Heart left ventricle (tissue), 16 donors: ENCODE measurements around the gene RMND1. TPM values are rescaled to one million over a fixed set of nuclear protein-coding genes. Genes with fewer than 3 reads are reported as not detected.

Source experiments
- ATAC-seq, 4 donors: fragments of 200-7000 bp; cut with Tn5 transposase; one replicate each; pipeline ENCODE4 v1.9.1; 2020 to 2022; ENCODE audit warnings: moderate library complexity in 4 of 4, mild to moderate bottlenecking in 3 of 4, moderate number of reproducible peaks in 1 of 4
- DNase-seq, 5 donors: peaks; one replicate each; pipeline ENCODE4 v3.0.0-alpha.2; 2020
- H3K27ac ChIP-seq, 12 donors: fragments of 200-600 bp; sonication (generic) in 4 of 12; one replicate each; pipeline versions ENCODE4 v1.5.0 to v1.8.0; 2016 to 2022; ENCODE audit warnings: mild to moderate bottlenecking in 2 of 12
- H3K27me3 ChIP-seq, 9 donors: fragments of 200-600 bp; sonication (generic) in 2 of 9; one replicate each; pipeline versions ENCODE4 v1.5.1 to v1.8.0; 2016 to 2022; ENCODE audit warnings: mild to moderate bottlenecking in 3 of 9
- H3K36me3 ChIP-seq, 9 donors: fragments of 200-600 bp; sonication (generic) in 2 of 9; one replicate each; pipeline versions ENCODE4 v1.5.0 to v1.8.0; 2018 to 2022; ENCODE audit warnings: mild to moderate bottlenecking in 2 of 9
- H3K4me1 ChIP-seq, 12 donors: fragments of 200-600 bp; sonication (generic) in 4 of 12; one replicate each; pipeline versions ENCODE4 v1.5.0 to v1.8.0; 2016 to 2022; ENCODE audit warnings: mild to moderate bottlenecking in 3 of 12
- H3K4me3 ChIP-seq, 12 donors: fragments of 200-600 bp; sonication (generic) in 4 of 12; one replicate each; pipeline versions ENCODE4 v1.5.0 to v1.8.0; 2017 to 2022; ENCODE audit warnings: mild to moderate bottlenecking in 9 of 12, moderate library complexity in 4 of 12
- H3K9me3 ChIP-seq, 12 donors: fragments of 200-600 bp; sonication (generic) in 4 of 12; one replicate each; pipeline versions ENCODE4 v1.5.0 to v1.8.0; 2016 to 2022; ENCODE audit warnings: mild to moderate bottlenecking in 1 of 12
- POLR2A ChIP-seq, 2 donors: fragments of 450-650 bp; IDR thresholded peaks; one replicate each; pipeline ENCODE4 v1.6.1; 2017; ENCODE audit warnings: antibody characterized with exemption in 2 of 2, mild to moderate bottlenecking in 2 of 2, moderate library complexity in 2 of 2
- WGBS, 4 donors: extraction: QIAGEN DNeasy Blood & Tissue Kit in 2 of 4; methylation state at CpG; one replicate each; pipeline versions ENCODE4 v1.1.5 to v1.1.7; 2013 to 2018; 5-methylcytosine and 5-hydroxymethylcytosine counted together
- intact Hi-C, 10 donors: fragments of 100-400 bp; cut with DNase I; formaldehyde crosslinking; loops; one replicate each; pipeline versions ENCODE4 v1.11.1 to v1.14.2; 2022
- polyA plus RNA-seq, 2 donors: library from polyadenylated mRNA; stranded (reverse); fragments of 200-250 nt; gene quantifications; one replicate each; pipeline ENCODE4 v1.2.3, GENCODE V29; 2013
- total RNA-seq, 9 donors: library from RNA; depleted of rRNA in 2 of 9; stranded (reverse); fragments of >200 nt in 2 of 9; fragmentation: NEBNext Ultra II Directional in 3 of 9; extraction: Animal tissue kit (Norgen Biotek cat#: 25700) in 3 of 9; gene quantifications; one replicate each; pipeline versions ENCODE4 v1.1.0 to v1.2.4, GENCODE V29; 2016 to 2023
- TF ChIP-seq, protein P1 (sequence below), 12 donors: fragments of 200-600 bp; sonication (generic) in 4 of 12; IDR thresholded peaks; one replicate each; pipeline versions ENCODE4 v1.5.0 to v1.8.0; 2018 to 2022; ENCODE audit warnings: antibody characterized with exemption in 12 of 12, mild to moderate bottlenecking in 5 of 12
- donor health status: ischemic (EF 13 %, LVEDD 7.1; RV severe dilation, severe dysfunction).
- donor health status: healthy with polysubstance abuse.
- donor health status: DM: no; HTN: yes; CAD: no.
- donor health status: DM: no; HTN: no; CAD: no.
- donor health status: ischemic (EF 25% LVEDD 6.9; RV normal size, moderate dysfunction).
- donor health status: ischemic (EF 25% LVEDD 5.7; RV mildly dilated, moderate dysfunction).
- donor health status: healthy.
- donor health status: DM: yes; HTN: yes; CAD: no.
- donor health status: ischemic (EF 35%, LVEDD 5.7; RV mildly dilated, moderate dysfunction).
- donor health status: nonischemic (EF 11% LVEDD 7.7; RV severe dilation, severe dysfunction).
- donor health status: DM: yes; HTN: yes; CAD: no.
- donor health status: PGD.
- donor health status: ischemic (EF 29% LVEDD 5.4; RV normal size, mild dysfunction).
- donor health status: nonischemic (EF 23%, LVEDD 6.1; RV moderate dilation, normal function).

The RMND1 gene
- total and polyA plus RNA-seq, 11 donors = 10.2 to 21.5 (median 17.0) TPM

DNA sequence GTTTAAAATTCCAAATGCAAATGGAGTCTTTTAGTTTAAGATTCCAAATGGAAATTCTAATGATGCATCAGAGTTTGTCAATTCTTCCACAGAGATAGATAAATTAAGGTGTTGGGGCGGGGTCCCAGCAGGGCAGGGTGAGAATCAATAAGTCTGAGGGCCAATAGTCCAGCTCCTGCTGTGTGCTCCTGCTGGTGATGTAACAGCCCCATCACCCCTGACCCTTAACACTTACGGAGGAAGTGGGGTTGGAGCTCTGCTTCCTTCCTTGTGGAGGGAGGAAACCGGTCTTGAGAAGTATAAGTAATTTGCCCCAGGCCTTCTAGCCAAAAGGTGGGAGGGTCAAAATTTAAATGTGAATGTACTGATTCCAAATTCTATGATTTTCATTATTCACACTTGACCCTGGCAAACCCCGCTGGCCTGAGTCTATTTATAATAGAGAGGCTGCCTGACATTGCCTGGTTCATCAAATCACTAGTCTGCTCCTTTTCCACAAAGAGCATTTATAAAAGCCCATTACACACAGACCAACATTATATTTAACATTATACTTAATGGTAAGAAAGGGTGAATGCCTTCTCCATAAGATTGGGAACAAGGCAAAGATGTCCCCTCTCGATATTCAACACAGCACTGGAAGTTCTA is 77.8 kb downstream of the RMND1 start:
- Histone ChIP-seq H3K27ac (peak overlapping the region in 11 of 12 donors; percentile 44 to 74 (median 64)), H3K36me3 (peaks cover 0 to 36% (median 26%) of the 10 kb centered on the region in 9 donors), H3K9me3 (no peaks in the 10 kb centered on the region), H3K4me1 (peaks cover 0 to 27% (median 13%) of the 10 kb centered on the region in 12 donors), H3K27me3 (no peaks in the 10 kb centered on the region), H3K4me3 (peak overlapping the region in 7 of 12 donors; percentile 1 to 18 (median 13))
- peak in 3 of 5 donors; percentile 27 to 40 (median 39) for DNase-seq
- ATAC-seq = peak; percentile 29 to 88 (median 74)
- 50 to 72% (median 56%) methylated on average over 5 of the region's 5 CpGs for WGBS, 4 donors
- TF ChIP-seq, protein P1, sequence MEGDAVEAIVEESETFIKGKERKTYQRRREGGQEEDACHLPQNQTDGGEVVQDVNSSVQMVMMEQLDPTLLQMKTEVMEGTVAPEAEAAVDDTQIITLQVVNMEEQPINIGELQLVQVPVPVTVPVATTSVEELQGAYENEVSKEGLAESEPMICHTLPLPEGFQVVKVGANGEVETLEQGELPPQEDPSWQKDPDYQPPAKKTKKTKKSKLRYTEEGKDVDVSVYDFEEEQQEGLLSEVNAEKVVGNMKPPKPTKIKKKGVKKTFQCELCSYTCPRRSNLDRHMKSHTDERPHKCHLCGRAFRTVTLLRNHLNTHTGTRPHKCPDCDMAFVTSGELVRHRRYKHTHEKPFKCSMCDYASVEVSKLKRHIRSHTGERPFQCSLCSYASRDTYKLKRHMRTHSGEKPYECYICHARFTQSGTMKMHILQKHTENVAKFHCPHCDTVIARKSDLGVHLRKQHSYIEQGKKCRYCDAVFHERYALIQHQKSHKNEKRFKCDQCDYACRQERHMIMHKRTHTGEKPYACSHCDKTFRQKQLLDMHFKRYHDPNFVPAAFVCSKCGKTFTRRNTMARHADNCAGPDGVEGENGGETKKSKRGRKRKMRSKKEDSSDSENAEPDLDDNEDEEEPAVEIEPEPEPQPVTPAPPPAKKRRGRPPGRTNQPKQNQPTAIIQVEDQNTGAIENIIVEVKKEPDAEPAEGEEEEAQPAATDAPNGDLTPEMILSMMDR (IDR thresholded peaks at IDR 0.05) = no peak
- no peak for TF ChIP-seq POLR2A (IDR thresholded peaks at IDR 0.05)
- intact Hi-C loops = no loop called here

DNA sequence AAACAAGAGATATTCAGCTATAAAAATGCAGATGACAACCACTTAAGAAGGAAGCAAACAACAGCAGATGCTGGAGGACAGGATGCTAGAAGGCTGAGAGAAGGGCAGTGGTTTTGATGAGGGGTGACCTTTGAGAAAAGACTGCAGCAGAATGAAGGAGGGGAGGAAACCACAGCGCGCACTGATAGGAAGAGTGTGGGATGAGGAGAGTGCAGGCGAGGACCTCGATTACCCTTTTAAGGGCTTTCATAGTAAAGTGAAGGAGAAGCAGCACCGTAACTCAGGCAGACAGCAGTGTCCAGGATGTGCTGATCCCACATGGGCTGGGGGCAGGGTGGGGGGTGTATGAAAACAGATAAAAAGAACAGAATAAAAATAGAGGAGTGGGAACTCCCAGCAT is 79.8 kb downstream of the RMND1 start:
- Histone ChIP-seq H3K9me3 (no peaks in the 10 kb centered on the region), H3K4me1 (peaks cover 0 to 27% (median 12%) of the 10 kb centered on the region in 12 donors), H3K27me3 (no peaks in the 10 kb centered on the region), H3K27ac (peak overlapping the region in 1 of 12 donors; percentile 4), H3K36me3 (peaks cover 0 to 45% (median 27%) of the 10 kb centered on the region in 9 donors), H3K4me3 (no peak overlapping the region)
- TF ChIP-seq, protein P1 (IDR thresholded peaks at IDR 0.05) = no peak
- no peak for TF ChIP-seq POLR2A (IDR thresholded peaks at IDR 0.05)
- ATAC-seq (no peak), DNase-seq (no peak)
- 74 to 85% (median 76%) methylated on average over 5 of the region's 5 CpGs for WGBS, 4 donors
- intact Hi-C loops = no loop called here

DNA sequence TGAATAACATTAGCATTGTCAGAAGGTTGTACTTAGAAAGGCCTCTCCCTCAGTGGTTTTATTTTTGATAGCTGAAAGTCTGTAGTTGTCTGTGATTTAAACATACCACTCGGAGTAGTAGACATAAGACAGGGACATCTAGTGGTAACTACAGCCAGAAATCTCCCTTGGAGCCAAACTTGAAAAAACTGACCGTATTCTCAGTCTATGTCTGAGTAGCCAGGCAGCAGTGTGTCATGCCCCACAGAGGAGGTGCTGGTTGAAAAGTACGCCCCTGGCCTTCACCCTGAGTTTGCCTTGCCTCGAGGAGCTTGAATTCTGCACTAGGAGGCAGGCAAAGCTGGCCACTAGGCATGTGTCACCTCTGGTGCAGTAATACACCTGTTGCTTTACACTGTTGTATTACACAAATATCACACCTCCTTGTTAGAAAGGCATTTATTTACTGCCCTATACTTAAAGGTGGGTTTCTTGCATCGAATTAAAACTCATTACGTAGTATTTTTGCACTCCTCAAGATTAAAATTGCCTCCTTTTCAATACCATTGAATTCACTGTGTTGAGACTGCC is 81.3 kb downstream of the RMND1 start:
- no peaks in the 10 kb centered on the region for H3K9me3 ChIP-seq
- no peak overlapping the region for H3K27ac ChIP-seq
- intact Hi-C loops = no loop called here
- H3K27me3 ChIP-seq = no peaks in the 10 kb centered on the region
- ATAC-seq (no peak), DNase-seq (no peak)
- peaks cover 0 to 22% (median 12%) of the 10 kb centered on the region in 12 donors for H3K4me1 ChIP-seq
- TF ChIP-seq, protein P1 (IDR thresholded peaks at IDR 0.05) = peak in 2 of 12 donors; percentile 11 to 12
- TF ChIP-seq POLR2A (IDR thresholded peaks at IDR 0.05) = no peak
- H3K36me3 ChIP-seq = peaks cover 0 to 57% (median 39%) of the 10 kb centered on the region in 9 donors
- WGBS, 4 donors = 80 to 83% (median 81%) methylated on average over 6 of the region's 6 CpGs
- H3K4me3 ChIP-seq = no peak overlapping the region

DNA sequence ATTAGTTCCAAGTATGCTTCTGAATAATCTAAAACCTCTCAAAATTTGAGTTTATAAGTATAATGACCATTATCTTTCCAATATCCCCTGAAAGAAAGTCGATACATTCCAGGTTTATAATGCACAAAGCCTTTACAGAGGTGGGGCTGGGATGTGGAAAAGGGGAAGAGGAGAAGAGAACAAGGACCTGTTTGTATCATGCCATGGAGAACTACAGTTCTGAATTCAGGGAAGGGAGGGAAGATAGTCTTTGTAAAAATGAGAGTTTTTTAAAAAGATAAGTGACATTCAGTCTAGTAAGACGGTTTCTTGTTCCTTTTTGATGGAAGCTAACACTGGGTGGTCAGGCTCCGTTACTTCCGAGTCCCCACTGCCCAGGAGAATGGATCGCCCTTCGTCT is 86.7 kb downstream of the RMND1 start:
- no peak for ATAC-seq
- H3K36me3 ChIP-seq = peaks cover 0 to 76% (median 50%) of the 10 kb centered on the region in 9 donors
- H3K27ac ChIP-seq = no peak overlapping the region
- WGBS, 4 donors = 93 to 96% (median 93%) methylated on average over 6 of the region's 6 CpGs
- intact Hi-C loops = no loop called here
- H3K4me1 ChIP-seq = no peaks in the 10 kb centered on the region
- no peaks in the 10 kb centered on the region for H3K27me3 ChIP-seq
- no peak for DNase-seq
- TF ChIP-seq POLR2A (IDR thresholded peaks at IDR 0.05) = no peak
- TF ChIP-seq, protein P1 (IDR thresholded peaks at IDR 0.05) = no peak
- no peak overlapping the region for H3K4me3 ChIP-seq
- H3K9me3 ChIP-seq = no peaks in the 10 kb centered on the region
